Measurements from ENCODE around the gene EXO1.

EXO1 gene

GRCh38 chr1:241837901-241838300, 10.1 kb upstream of the EXO1 start:
- no peak overlapping the region for H3K9ac ChIP-seq (ENCODE audit: low read length)
- no peak overlapping the region for H3K4me3 ChIP-seq (ENCODE audit: low read length)
- no peaks in the 10 kb centered on the region for H3K27me3 ChIP-seq (ENCODE audit: control insufficient read depth, insufficient read depth, low read length)
- H3K4me1 ChIP-seq (ENCODE audit: control insufficient read depth, insufficient read depth, low read length) = no peaks in the 10 kb centered on the region
- H3K9me3 ChIP-seq (ENCODE audit: control insufficient read depth, low read length) = no peaks in the 10 kb centered on the region
- no peaks in the 10 kb centered on the region for H3K36me3 ChIP-seq (ENCODE audit: control insufficient read depth, insufficient read depth, low read length)

GRCh38 chr1:241838897-241839296, 9.1 kb upstream of the EXO1 start:
- no peaks in the 10 kb centered on the region for H3K9me3 ChIP-seq (ENCODE audit: control insufficient read depth, low read length)
- no peaks in the 10 kb centered on the region for H3K27me3 ChIP-seq (ENCODE audit: control insufficient read depth, insufficient read depth, low read length)
- H3K36me3 ChIP-seq (ENCODE audit: control insufficient read depth, insufficient read depth, low read length) = no peaks in the 10 kb centered on the region
- no peak overlapping the region for H3K4me3 ChIP-seq (ENCODE audit: low read length)
- H3K4me1 ChIP-seq (ENCODE audit: control insufficient read depth, insufficient read depth, low read length) = no peaks in the 10 kb centered on the region
- H3K9ac ChIP-seq (ENCODE audit: low read length) = no peak overlapping the region

GRCh38 chr1:241839369-241839979, 8.5 kb upstream of the EXO1 start:
- H3K36me3 ChIP-seq (ENCODE audit: control insufficient read depth, insufficient read depth, low read length) = no peaks in the 10 kb centered on the region
- H3K9ac ChIP-seq (ENCODE audit: low read length) = no peak overlapping the region
- H3K27me3 ChIP-seq (ENCODE audit: control insufficient read depth, insufficient read depth, low read length) = no peaks in the 10 kb centered on the region
- H3K4me1 ChIP-seq (ENCODE audit: control insufficient read depth, insufficient read depth, low read length) = no peaks in the 10 kb centered on the region
- no peak overlapping the region for H3K4me3 ChIP-seq (ENCODE audit: low read length)
- H3K9me3 ChIP-seq (ENCODE audit: control insufficient read depth, low read length) = no peaks in the 10 kb centered on the region

- H3K36me3 ChIP-seq (ENCODE audit: control insufficient read depth, insufficient read depth, low read length) = no peaks in the 10 kb centered on the region
- no peaks in the 10 kb centered on the region for H3K4me1 ChIP-seq (ENCODE audit: control insufficient read depth, insufficient read depth, low read length)
- H3K9ac ChIP-seq (ENCODE audit: low read length) = no peak overlapping the region
These were observed 7.8 kb upstream of the EXO1 start for GRCh38 chr1:241840164-241840563.

GRCh38 chr1:241841691-241842090, 6.3 kb upstream of the EXO1 start:
- H3K9me3 ChIP-seq (ENCODE audit: control insufficient read depth, low read length) = no peaks in the 10 kb centered on the region
- H3K4me3 ChIP-seq (ENCODE audit: low read length) = no peak overlapping the region
- H3K36me3 ChIP-seq (ENCODE audit: control insufficient read depth, insufficient read depth, low read length) = no peaks in the 10 kb centered on the region
- no peak overlapping the region for H3K9ac ChIP-seq (ENCODE audit: low read length)
- no peaks in the 10 kb centered on the region for H3K4me1 ChIP-seq (ENCODE audit: control insufficient read depth, insufficient read depth, low read length)
- no peaks in the 10 kb centered on the region for H3K27me3 ChIP-seq (ENCODE audit: control insufficient read depth, insufficient read depth, low read length)

More at GRCh38 chr1:241840164-241840563, 7.8 kb upstream of the EXO1 start:
- H3K4me3 ChIP-seq (ENCODE audit: low read length) = no peak overlapping the region
- H3K9me3 ChIP-seq (ENCODE audit: control insufficient read depth, low read length) = no peaks in the 10 kb centered on the region
- no peaks in the 10 kb centered on the region for H3K27me3 ChIP-seq (ENCODE audit: control insufficient read depth, insufficient read depth, low read length)

GRCh38 chr1:241842565-241842964, 5.4 kb upstream of the EXO1 start:
- no peak overlapping the region for H3K4me3 ChIP-seq (ENCODE audit: low read length)
- no peaks in the 10 kb centered on the region for H3K27me3 ChIP-seq (ENCODE audit: control insufficient read depth, insufficient read depth, low read length)
- H3K4me1 ChIP-seq (ENCODE audit: control insufficient read depth, insufficient read depth, low read length) = no peaks in the 10 kb centered on the region
- no peaks in the 10 kb centered on the region for H3K9me3 ChIP-seq (ENCODE audit: control insufficient read depth, low read length)
- no peaks in the 10 kb centered on the region for H3K36me3 ChIP-seq (ENCODE audit: control insufficient read depth, insufficient read depth, low read length)
- no peak overlapping the region for H3K9ac ChIP-seq (ENCODE audit: low read length)

GRCh38 chr1:241844593-241844992, 3.4 kb upstream of the EXO1 start:
- H3K4me3 ChIP-seq (ENCODE audit: low read length) = no peak overlapping the region
- H3K4me1 ChIP-seq (ENCODE audit: control insufficient read depth, insufficient read depth, low read length) = peaks cover 5% of the 10 kb centered on the region
- H3K27me3 ChIP-seq (ENCODE audit: control insufficient read depth, insufficient read depth, low read length) = no peaks in the 10 kb centered on the region
- no peaks in the 10 kb centered on the region for H3K9me3 ChIP-seq (ENCODE audit: control insufficient read depth, low read length)
- no peak overlapping the region for H3K9ac ChIP-seq (ENCODE audit: low read length)
- no peaks in the 10 kb centered on the region for H3K36me3 ChIP-seq (ENCODE audit: control insufficient read depth, insufficient read depth, low read length)

- no peak overlapping the region for H3K9ac ChIP-seq (ENCODE audit: low read length)
- peaks cover 5% of the 10 kb centered on the region for H3K4me1 ChIP-seq (ENCODE audit: control insufficient read depth, insufficient read depth, low read length)
- H3K27me3 ChIP-seq (ENCODE audit: control insufficient read depth, insufficient read depth, low read length) = no peaks in the 10 kb centered on the region
- H3K9me3 ChIP-seq (ENCODE audit: control insufficient read depth, low read length) = no peaks in the 10 kb centered on the region
- no peak overlapping the region for H3K4me3 ChIP-seq (ENCODE audit: low read length)
- no peaks in the 10 kb centered on the region for H3K36me3 ChIP-seq (ENCODE audit: control insufficient read depth, insufficient read depth, low read length)
These were observed 1.6 kb upstream of the EXO1 start for GRCh38 chr1:241846375-241846774.

- Histone ChIP-seq H3K4me1 (ENCODE audit: control insufficient read depth, insufficient read depth, low read length) (peaks cover 5% of the 10 kb centered on the region), H3K9ac (ENCODE audit: low read length) (peak overlapping the region; percentile 68), H3K4me3 (ENCODE audit: low read length) (no peak overlapping the region), H3K36me3 (ENCODE audit: control insufficient read depth, insufficient read depth, low read length) (no peaks in the 10 kb centered on the region), H3K9me3 (ENCODE audit: control insufficient read depth, low read length) (no peaks in the 10 kb centered on the region), H3K27me3 (ENCODE audit: control insufficient read depth, insufficient read depth, low read length) (no peaks in the 10 kb centered on the region)
These were observed 1.0 kb upstream of the EXO1 start for GRCh38 chr1:241846862-241847539.

- Histone ChIP-seq H3K36me3 (ENCODE audit: control insufficient read depth, insufficient read depth, low read length) (no peaks in the 10 kb centered on the region), H3K4me1 (ENCODE audit: control insufficient read depth, insufficient read depth, low read length) (peaks cover 5% of the 10 kb centered on the region), H3K27me3 (ENCODE audit: control insufficient read depth, insufficient read depth, low read length) (no peaks in the 10 kb centered on the region), H3K9me3 (ENCODE audit: control insufficient read depth, low read length) (no peaks in the 10 kb centered on the region), H3K4me3 (ENCODE audit: low read length) (peak overlapping the region; percentile 83), H3K9ac (ENCODE audit: low read length) (peak overlapping the region; percentile 68)
These were observed 536 bp upstream of the EXO1 start for GRCh38 chr1:241847540-241847795.

GRCh38 chr1:241848686-241849344, 811 bp downstream of the EXO1 start:
- Histone ChIP-seq H3K9ac (ENCODE audit: low read length) (no peak overlapping the region), H3K27me3 (ENCODE audit: control insufficient read depth, insufficient read depth, low read length) (no peaks in the 10 kb centered on the region), H3K9me3 (ENCODE audit: control insufficient read depth, low read length) (no peaks in the 10 kb centered on the region), H3K4me3 (ENCODE audit: low read length) (peak overlapping the region; percentile 83), H3K4me1 (ENCODE audit: control insufficient read depth, insufficient read depth, low read length) (peaks cover 5% of the 10 kb centered on the region), H3K36me3 (ENCODE audit: control insufficient read depth, insufficient read depth, low read length) (no peaks in the 10 kb centered on the region)

- H3K27me3 ChIP-seq (ENCODE audit: control insufficient read depth, insufficient read depth, low read length) = no peaks in the 10 kb centered on the region
- no peaks in the 10 kb centered on the region for H3K36me3 ChIP-seq (ENCODE audit: control insufficient read depth, insufficient read depth, low read length)
- no peak overlapping the region for H3K9ac ChIP-seq (ENCODE audit: low read length)
- no peak overlapping the region for H3K4me3 ChIP-seq (ENCODE audit: low read length)
- H3K4me1 ChIP-seq (ENCODE audit: control insufficient read depth, insufficient read depth, low read length) = peaks cover 5% of the 10 kb centered on the region
- H3K9me3 ChIP-seq (ENCODE audit: control insufficient read depth, low read length) = no peaks in the 10 kb centered on the region
These were observed 1.3 kb downstream of the EXO1 start for GRCh38 chr1:241849345-241849695.

Measured in mucosa of stomach (tissue), 1 donor.